GM10847 (cell line): ENCODE measurements around the gene PXDN.

ENCODE experiments used
- POLR2A ChIP-seq: IDR thresholded peaks from 2 replicates; pipeline ENCODE4 v1.6.1; 2011; ENCODE audit not compliant: insufficient read length; ENCODE audit errors: extremely low read depth

PXDN gene

DNA sequence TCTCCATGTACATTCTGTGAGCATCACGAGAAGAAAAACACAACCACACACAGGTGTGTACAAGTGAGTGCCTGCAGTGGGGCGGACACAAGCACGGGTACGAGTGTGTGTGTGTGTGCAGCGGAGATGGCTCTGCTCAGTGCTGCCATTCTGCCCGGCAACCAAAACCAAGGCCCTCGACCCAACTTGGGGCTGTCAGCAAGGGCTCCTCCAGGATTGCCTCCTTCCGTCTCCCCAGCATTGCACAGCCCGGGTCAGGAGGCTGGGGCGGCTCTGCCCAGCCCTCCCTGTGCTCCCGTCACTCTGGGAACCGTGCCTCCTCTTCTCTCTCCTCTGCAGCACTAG is 66.5 kb downstream of the PXDN start:
- no peak for TF ChIP-seq POLR2A

DNA sequence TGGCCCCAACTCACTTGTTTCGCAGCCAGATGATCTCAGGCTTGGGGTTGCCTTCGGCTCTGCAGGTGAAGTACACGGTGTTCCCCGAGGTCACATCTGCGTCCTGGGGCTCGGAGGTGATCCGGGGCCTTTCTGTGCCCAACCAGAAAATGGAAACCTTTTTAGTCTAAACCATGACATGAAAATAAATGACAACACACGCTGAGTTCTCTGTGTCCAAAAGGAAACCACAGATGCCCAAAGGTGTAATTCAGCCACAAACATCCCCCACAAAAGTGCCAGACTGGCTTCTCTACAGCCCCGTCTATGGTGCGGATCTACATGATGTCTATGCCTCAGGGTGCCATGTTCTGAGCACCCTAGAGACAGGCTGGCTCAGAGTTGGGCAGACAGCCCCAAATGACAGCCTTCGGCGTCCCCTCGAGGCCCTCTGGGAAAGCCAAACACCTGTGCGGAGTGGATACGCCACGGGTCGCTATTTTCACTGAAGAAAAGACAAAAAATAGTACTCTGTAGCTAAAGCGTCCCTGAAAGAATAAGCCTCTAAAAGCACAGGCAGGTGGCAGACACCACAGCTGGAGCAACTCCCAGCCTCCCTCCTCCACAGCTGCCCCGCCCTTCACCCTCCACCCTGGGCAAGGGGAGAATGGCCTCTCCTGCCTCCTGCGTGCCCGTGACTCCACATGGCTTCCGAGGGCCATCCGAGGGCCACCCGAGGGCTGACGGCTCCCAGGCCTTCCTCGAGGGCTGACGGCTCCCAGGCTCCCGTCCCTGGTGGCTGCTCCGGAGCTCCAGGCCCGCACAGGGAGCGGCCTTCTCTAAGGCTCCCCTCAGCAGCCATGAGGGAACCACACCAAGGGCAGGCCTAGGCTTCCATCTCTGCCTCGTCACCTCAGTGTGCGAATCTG is 67.1 kb downstream of the PXDN start:
- no peak for TF ChIP-seq POLR2A

DNA sequence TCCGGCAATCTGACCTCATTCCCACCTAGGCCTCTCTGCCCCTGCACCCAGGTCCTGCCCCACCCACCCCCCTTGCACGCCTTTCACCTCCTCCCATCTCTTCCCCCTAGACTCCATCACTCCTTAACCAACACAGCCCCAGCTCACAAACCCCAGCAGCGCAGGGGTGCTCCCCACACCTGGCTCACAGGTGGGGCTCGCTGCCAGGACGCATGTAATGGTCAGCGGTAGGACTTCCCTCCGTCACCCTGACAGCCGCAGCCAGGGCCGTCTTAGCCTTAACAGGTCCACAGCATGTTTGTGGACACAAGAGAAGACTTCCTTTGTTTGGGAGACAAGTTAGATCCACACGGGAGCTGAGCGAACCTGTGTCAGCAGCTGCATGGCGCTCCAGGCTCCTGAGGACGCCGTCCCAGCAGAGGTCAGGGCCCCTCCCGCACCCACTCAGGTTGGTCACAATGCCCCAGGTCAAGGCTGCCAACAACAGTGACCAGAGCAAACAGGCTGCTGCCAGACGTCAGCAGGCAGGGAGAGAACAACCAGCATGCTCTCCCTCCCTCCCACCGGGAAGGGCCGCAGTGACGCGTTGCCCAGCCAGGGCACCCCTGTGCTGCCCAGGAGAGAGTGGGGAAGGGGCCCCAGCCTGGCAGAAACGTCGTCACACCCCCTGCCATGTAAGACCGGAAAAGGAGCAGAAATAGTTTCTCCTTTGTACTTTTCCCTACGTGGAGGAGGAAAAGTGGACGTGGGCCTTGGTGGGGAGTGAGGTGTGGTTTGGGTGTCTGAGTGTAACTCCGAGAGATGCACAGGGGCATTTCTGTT is 68.0 kb downstream of the PXDN start:
- no peak for TF ChIP-seq POLR2A

GRCh38 chr2:1675633-1676032 is 68.7 kb downstream of the PXDN start:
- no peak for TF ChIP-seq POLR2A

- no peak for TF ChIP-seq POLR2A
Measured at GRCh38 chr2:1674766-1675397, 69.4 kb downstream of the PXDN start.

DNA sequence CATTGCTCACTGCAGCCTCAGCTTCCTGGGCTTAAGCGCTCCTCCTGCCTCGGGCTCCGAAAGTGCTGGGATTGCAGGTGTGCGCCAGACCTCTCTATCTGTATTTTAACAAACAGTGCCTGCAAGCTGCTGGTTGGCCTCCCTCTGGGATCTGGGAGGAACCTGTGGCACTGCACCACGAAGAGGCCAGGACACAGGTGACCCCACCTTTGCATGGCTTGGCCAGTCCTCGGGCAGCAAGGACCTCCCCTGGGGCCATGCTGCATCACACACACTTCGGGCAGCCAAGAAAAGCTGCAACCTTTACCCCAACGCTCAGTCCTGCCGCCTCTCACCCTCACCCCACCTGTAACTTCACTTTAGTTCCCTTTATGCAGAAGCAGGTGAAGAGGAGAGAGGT is 70.0 kb downstream of the PXDN start:
- TF ChIP-seq POLR2A = no peak

DNA sequence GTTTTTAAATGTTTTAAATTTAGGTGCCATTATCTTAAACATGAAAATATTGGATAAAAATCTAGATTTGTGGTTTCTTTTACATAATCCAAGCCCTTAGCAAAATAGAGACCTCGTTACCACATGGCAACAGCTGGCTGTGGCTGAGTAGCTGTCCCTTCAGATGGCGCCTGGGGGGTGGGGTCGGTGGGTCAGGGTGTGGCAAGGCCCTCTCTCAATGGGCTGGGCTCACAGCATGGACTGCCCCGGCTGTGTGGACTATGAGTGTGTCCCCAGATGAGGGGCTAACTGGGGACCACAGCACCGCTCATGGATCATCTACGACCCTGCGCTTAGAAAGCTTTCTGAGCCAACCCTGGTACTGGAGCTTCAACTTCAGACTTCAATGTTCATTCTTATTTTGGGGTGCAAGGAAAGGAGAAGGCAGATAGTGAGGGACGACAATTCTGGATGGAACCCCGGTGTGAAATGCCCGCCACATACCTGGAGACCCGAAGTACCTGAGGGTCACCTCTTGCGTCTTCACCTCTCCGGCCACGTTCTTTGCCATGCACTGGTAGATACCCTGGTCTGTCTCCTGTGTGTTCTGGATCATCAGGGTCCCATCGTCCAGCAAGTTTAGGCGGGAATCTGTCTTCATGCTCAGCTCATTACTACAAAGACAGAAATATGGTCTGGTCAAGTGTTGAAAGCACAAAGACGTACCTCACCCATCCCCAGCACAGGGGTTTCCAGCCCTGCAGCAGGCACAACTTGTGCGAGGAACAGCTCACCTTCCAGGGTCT is 71.0 kb downstream of the PXDN start:
- TF ChIP-seq POLR2A = no peak

DNA sequence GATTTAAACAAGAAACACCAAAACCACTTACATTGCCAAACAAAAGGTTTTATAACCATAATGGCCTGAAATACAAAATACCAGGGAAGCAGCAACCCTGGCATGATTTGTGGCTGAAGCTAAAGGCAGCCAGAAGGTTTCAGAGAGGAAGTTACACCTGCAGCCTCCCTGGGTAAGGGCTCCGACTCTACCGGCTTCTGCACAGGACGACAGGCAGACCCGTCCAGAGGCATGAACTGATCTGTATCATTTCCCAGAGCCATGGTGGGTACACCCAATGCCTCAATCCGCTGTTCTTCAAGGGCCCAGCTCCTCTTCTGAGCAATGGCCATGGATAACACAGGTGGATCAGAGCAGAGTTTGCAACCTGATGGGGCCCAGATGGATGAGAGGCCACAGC is 71.6 kb downstream of the PXDN start:
- TF ChIP-seq POLR2A = no peak

DNA sequence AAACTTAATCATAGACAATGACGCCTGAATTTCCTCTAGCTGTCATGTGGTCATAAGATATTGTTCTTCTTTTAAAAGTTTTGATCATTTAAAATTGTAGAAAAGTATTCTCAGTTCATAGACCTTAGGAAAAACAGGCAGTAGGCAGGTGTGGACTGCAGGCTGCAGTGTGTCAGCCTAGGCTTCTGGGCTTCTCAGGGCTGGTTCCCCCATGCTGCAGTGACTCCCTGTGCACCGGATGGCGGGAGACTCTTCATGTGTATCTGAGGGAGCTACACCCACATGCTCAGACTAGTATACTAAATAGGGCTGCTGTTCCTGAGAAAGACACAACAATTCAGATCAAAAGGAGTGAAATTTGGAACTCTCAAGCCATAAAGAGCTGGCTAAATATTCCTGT is 72.4 kb downstream of the PXDN start:
- TF ChIP-seq POLR2A = no peak

DNA sequence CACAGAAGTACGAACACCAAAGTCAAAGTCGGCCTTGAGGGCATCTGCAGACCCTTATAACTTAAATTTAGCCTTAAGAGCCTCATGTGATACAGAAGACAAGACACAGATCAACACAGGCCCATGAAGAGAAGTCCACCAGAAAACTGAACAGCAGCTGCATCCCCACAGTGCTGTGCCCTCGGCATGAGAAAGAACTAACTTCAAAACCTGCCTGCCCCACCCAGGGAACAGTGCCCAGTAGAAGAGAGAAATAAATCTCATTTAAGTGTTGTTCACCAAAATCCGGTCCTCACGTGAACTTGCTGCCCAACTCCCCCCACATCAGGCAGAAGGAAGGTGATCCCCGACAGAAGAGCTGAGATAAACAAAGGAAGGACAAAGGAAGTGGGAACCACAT is 73.7 kb downstream of the PXDN start:
- TF ChIP-seq POLR2A = no peak

- TF ChIP-seq POLR2A = no peak
Measured at GRCh38 chr2:1665761-1666505, 78.4 kb downstream of the PXDN start.

- no peak for TF ChIP-seq POLR2A
Measured at GRCh38 chr2:1664698-1665097, 79.6 kb downstream of the PXDN start.

- no peak for TF ChIP-seq POLR2A
Measured at GRCh38 chr2:1664076-1664605, 80.2 kb downstream of the PXDN start.

- no peak for TF ChIP-seq POLR2A
Measured at GRCh38 chr2:1663621-1664020, 80.7 kb downstream of the PXDN start.
